Glomerular visceral epithelial cell (primary cell): ENCODE measurements around the gene NGRN.

ENCODE experiments used
- DNase-seq: peaks from one replicate; pipeline ENCODE4 v3.0.0-alpha.2; 2016; ENCODE audit errors: extremely low spot score

Gene NGRN

GRCh38 chr15:90318591-90318990, 53.1 kb downstream of the NGRN start:
- DNase-seq: no peak

GRCh38 chr15:90320062-90320884, 54.8 kb downstream of the NGRN start:
- peak; percentile 91 for DNase-seq

GRCh38 chr15:90320885-90321278, 55.4 kb downstream of the NGRN start:
- no peak for DNase-seq
